ENCODE measurements around the gene NPAS3.

Gene NPAS3

DNA sequence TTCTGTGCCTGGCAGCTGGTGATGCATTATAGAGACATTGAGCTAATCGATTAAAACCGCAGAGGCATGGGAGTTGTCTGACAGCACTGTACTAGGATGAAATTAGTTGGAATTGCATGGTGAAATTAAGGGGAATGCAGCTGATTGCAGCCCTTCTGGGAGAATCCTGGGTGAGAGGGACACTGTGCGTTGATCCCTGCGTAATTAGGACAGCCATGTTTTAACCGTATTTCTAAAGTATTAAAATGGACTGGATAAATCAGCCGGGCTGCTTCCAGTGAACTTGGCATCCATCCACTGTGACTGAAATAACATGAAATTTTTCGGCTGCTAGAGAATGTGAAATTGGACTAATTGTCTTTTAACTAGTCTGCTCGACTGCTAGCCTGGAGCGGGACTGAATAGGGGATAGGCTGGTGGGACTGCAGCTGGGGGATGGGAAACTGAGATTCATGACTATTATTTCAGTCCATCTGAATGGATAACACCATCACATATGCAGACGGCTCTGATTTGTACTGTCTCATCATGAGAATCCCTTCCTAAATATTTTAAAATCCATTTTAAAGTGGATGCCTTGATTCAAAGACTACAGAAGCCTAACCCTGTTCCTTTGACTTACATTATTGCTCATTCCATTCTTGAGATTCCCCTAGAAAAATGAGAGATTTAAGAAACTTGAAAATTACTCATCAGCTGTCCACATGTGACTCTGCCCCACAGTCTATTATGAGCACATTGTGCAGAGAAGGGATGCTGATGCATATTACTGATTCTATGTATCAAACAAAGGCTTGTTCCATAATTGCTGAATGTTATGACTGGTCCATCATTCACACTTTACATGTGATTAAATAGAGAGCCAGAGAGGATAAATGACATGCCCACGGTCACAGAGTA, 343.9 kb downstream of the NPAS3 start:
- Histone ChIP-seq H3K9ac (ENCODE audit: low read length) (no peak overlapping the region), H3K4me3 (ENCODE audit: low read length) (no peak overlapping the region), H4K20me1 (ENCODE audit: insufficient read depth, low read length) (no peaks in the 10 kb centered on the region), H3K27me3 (ENCODE audit: low read depth, low read length) (no peaks in the 10 kb centered on the region), H3K36me3 (replicated peaks; ENCODE audit: low read depth, low read length) (no peaks in the 10 kb centered on the region), H3K9me3 (ENCODE audit: insufficient read depth, low read length) (no peaks in the 10 kb centered on the region), H2AFZ (ENCODE audit: low read depth, low read length) (no peak overlapping the region), H3K4me1 (ENCODE audit: low read length) (no peaks in the 10 kb centered on the region), H3K27ac (ENCODE audit: low read length) (no peak overlapping the region), H3K4me2 (ENCODE audit: low read length) (no peak overlapping the region), H3K79me2 (ENCODE audit: low read length) (no peaks in the 10 kb centered on the region)
- TF ChIP-seq EZH2phosphoT487 (IDR thresholded peaks at IDR 0.05; ENCODE audit: low read depth) (no peak), CTCF (IDR thresholded peaks at IDR 0.05; ENCODE audit: low read depth, low read length) (no peak)

- H3K27ac ChIP-seq (ENCODE audit: low read length), result no peak overlapping the region
- H3K36me3 ChIP-seq (replicated peaks; ENCODE audit: low read depth, low read length), result no peaks in the 10 kb centered on the region
- H3K9me3 ChIP-seq (ENCODE audit: insufficient read depth, low read length), result no peaks in the 10 kb centered on the region
- no peaks in the 10 kb centered on the region for H3K4me1 ChIP-seq (ENCODE audit: low read length)
- H3K27me3 ChIP-seq (ENCODE audit: low read depth, low read length), result no peaks in the 10 kb centered on the region
- no peak overlapping the region for H2AFZ ChIP-seq (ENCODE audit: low read depth, low read length)
- no peaks in the 10 kb centered on the region for H3K79me2 ChIP-seq (ENCODE audit: low read length)
- H3K9ac ChIP-seq (ENCODE audit: low read length), result no peak overlapping the region
- no peaks in the 10 kb centered on the region for H4K20me1 ChIP-seq (ENCODE audit: insufficient read depth, low read length)
- no peak overlapping the region for H3K4me2 ChIP-seq (ENCODE audit: low read length)
- H3K4me3 ChIP-seq (ENCODE audit: low read length), result no peak overlapping the region
- TF ChIP-seq EZH2phosphoT487 (IDR thresholded peaks at IDR 0.05; ENCODE audit: low read depth) (no peak), CTCF (IDR thresholded peaks at IDR 0.05; ENCODE audit: low read depth, low read length) (no peak)
Observed at GRCh38 chr14:33285902-33286700, 347.4 kb downstream of the NPAS3 start.

- H3K4me2 ChIP-seq (ENCODE audit: low read length), result no peak overlapping the region
- TF ChIP-seq CTCF (IDR thresholded peaks at IDR 0.05; ENCODE audit: low read depth, low read length) (no peak), EZH2phosphoT487 (IDR thresholded peaks at IDR 0.05; ENCODE audit: low read depth) (no peak)
Observed at GRCh38 chr14:33287189-33287588, 348.5 kb downstream of the NPAS3 start.

GRCh38 chr14:33290641-33291040, 352.0 kb downstream of the NPAS3 start:
- Histone ChIP-seq H3K27me3 (ENCODE audit: low read depth, low read length) (no peaks in the 10 kb centered on the region), H2AFZ (ENCODE audit: low read depth, low read length) (no peak overlapping the region)

More at GRCh38 chr14:33287189-33287588, 348.5 kb downstream of the NPAS3 start:
- no peak overlapping the region for H3K4me3 ChIP-seq (ENCODE audit: low read length)
- H3K9me3 ChIP-seq (ENCODE audit: insufficient read depth, low read length), result no peaks in the 10 kb centered on the region
- no peaks in the 10 kb centered on the region for H3K79me2 ChIP-seq (ENCODE audit: low read length)
- no peaks in the 10 kb centered on the region for H3K4me1 ChIP-seq (ENCODE audit: low read length)
- H3K36me3 ChIP-seq (replicated peaks; ENCODE audit: low read depth, low read length), result no peaks in the 10 kb centered on the region
- no peaks in the 10 kb centered on the region for H3K27me3 ChIP-seq (ENCODE audit: low read depth, low read length)
- H2AFZ ChIP-seq (ENCODE audit: low read depth, low read length), result no peak overlapping the region
- no peaks in the 10 kb centered on the region for H4K20me1 ChIP-seq (ENCODE audit: insufficient read depth, low read length)
- no peak overlapping the region for H3K27ac ChIP-seq (ENCODE audit: low read length)
- H3K9ac ChIP-seq (ENCODE audit: low read length), result no peak overlapping the region

More at GRCh38 chr14:33290641-33291040, 352.0 kb downstream of the NPAS3 start:
- H3K4me3 ChIP-seq (ENCODE audit: low read length), result no peak overlapping the region
- no peaks in the 10 kb centered on the region for H3K9me3 ChIP-seq (ENCODE audit: insufficient read depth, low read length)
- H3K27ac ChIP-seq (ENCODE audit: low read length), result no peak overlapping the region
- H4K20me1 ChIP-seq (ENCODE audit: insufficient read depth, low read length), result no peaks in the 10 kb centered on the region
- H3K4me1 ChIP-seq (ENCODE audit: low read length), result no peaks in the 10 kb centered on the region
- H3K79me2 ChIP-seq (ENCODE audit: low read length), result no peaks in the 10 kb centered on the region
- TF ChIP-seq CTCF (IDR thresholded peaks at IDR 0.05; ENCODE audit: low read depth, low read length), result no peak
- no peak for TF ChIP-seq EZH2phosphoT487 (IDR thresholded peaks at IDR 0.05; ENCODE audit: low read depth)
- H3K36me3 ChIP-seq (replicated peaks; ENCODE audit: low read depth, low read length), result no peaks in the 10 kb centered on the region
- no peak overlapping the region for H3K4me2 ChIP-seq (ENCODE audit: low read length)
- H3K9ac ChIP-seq (ENCODE audit: low read length), result no peak overlapping the region

Data from OCI-LY3 (cell line).